ENCODE measurements around the gene PMPCA. TPM values are rescaled to one million over a fixed set of nuclear protein-coding genes. Genes with fewer than 3 reads are reported as not detected.

Gene PMPCA
- polyA plus RNA-seq, 1 donor (not counting 4 experiments of a cell fraction or from before 2014, with no cell fraction given): 85.9 TPM

DNA sequence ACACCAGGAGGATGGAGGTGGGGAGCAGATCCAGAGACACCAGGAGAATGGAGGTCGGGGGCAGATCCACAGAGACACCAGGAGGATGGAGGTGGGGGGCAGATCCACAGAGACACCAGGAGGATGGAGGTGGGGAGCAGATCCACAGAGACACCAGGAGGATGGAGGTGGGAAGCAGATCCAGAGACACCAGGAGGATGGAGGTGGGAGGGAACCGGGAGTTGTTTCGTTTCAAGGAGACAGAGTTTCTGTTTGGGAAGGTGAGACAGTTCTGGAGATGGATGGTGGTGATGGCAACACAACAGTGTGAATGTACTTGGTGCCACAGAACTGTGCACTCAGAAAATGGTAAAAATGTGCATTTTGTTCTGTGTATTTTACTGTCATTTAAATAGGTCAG is 38.2 kb downstream of the PMPCA start:
- TF ChIP-seq EZH2 (IDR thresholded peaks at IDR 0.05; ENCODE audit: low read length): no peak
- TF ChIP-seq, protein P1, sequence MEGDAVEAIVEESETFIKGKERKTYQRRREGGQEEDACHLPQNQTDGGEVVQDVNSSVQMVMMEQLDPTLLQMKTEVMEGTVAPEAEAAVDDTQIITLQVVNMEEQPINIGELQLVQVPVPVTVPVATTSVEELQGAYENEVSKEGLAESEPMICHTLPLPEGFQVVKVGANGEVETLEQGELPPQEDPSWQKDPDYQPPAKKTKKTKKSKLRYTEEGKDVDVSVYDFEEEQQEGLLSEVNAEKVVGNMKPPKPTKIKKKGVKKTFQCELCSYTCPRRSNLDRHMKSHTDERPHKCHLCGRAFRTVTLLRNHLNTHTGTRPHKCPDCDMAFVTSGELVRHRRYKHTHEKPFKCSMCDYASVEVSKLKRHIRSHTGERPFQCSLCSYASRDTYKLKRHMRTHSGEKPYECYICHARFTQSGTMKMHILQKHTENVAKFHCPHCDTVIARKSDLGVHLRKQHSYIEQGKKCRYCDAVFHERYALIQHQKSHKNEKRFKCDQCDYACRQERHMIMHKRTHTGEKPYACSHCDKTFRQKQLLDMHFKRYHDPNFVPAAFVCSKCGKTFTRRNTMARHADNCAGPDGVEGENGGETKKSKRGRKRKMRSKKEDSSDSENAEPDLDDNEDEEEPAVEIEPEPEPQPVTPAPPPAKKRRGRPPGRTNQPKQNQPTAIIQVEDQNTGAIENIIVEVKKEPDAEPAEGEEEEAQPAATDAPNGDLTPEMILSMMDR (optimal IDR thresholded peaks at IDR 0.05 in 1 of 3, IDR thresholded peaks at IDR 0.05 in 1 of 3, conservative IDR thresholded peaks at IDR 0.05 in 1 of 3; ENCODE audit: extremely low read depth in 1 of 3, insufficient read depth in 2 of 3, low read length in 3 of 3): no peak
- H4K20me1 ChIP-seq (ENCODE audit: control insufficient read depth, extremely low read depth, insufficient read depth, low read length): no peaks in the 10 kb centered on the region

DNA sequence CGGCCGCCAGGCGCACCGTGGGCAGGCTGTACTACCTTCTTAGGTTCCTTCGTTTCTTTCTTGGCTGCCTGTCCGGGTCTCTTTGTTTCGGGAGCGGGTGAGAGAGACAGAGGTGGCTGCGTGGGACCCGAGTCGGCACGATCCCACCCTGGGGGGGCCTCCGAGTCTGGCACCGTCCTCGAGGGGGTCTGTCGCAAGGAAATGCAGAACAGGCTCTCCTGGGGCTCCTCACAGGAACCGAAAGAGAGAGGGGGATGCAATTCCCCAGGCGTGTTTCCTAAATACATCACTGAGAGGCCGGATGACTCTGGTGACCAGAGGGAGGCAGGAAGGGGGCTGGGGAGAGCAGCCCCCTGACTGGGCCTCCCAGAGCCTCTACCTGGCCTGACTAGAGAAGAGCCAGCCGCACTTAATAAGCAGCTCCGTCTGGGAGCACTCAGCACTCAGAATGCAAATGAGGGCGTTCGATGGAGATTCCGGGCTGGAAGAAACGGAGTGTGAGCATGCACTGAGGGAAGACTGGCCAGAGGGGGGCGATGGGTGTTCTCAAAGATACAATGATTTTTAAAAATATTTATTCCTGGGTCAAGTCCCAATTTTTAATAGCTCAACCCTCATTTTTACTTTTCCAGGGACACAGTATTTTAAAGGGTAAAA is 40.9 kb downstream of the PMPCA start:
- DNase-seq (ENCODE audit: low read depth, low spot score): no peak
- Histone ChIP-seq H3K9me3 (ENCODE audit: control insufficient read depth, low read depth, low read length) (no peaks in the 10 kb centered on the region), H3K9ac (ENCODE audit: control insufficient read depth, extremely low read depth, insufficient read depth, low read length) (no peak overlapping the region), H3K9me1 (ENCODE audit: control insufficient read depth, extremely low read depth, insufficient read depth, low read length) (no peaks in the 10 kb centered on the region), H4K20me1 (ENCODE audit: control insufficient read depth, extremely low read depth, insufficient read depth, low read length) (no peaks in the 10 kb centered on the region), H3K4me2 (ENCODE audit: control insufficient read depth, extremely low read depth, insufficient read depth, low read depth, low read length) (no peak overlapping the region), H3K79me2 (ENCODE audit: control insufficient read depth, insufficient read depth, low read length) (peaks cover 2% of the 10 kb centered on the region), H3K36me3 (ENCODE audit: control insufficient read depth in 2 of 2, extremely low read depth in 1 of 2, insufficient read depth in 2 of 2, low read length in 2 of 2) (peaks cover 54 to 58% of the 10 kb centered on the region in 2 experiments), H3K27ac (ENCODE audit: control insufficient read depth, insufficient read depth, low read length) (no peak overlapping the region), H3K4me3 (ENCODE audit: control insufficient read depth in 2 of 3, extremely low read depth in 1 of 3, insufficient read depth in 2 of 3, low read depth in 1 of 3, low read length in 3 of 3) (no peak overlapping the region), H3K27me3 (ENCODE audit: control insufficient read depth, extremely low read depth, insufficient read depth, low read length) (no peaks in the 10 kb centered on the region), H3K4me1 (ENCODE audit: control insufficient read depth, extremely low read depth, insufficient read depth, low read length) (no peaks in the 10 kb centered on the region), H2AFZ (ENCODE audit: control insufficient read depth, low read length) (no peak overlapping the region)
- dilution Hi-C loops (cut with MboI; ENCODE audit: extremely low pct_ligation_motif_present, low sequenced_read_pairs): no loop called here
- FAIRE-seq: no peak
- TF ChIP-seq, protein P1 (optimal IDR thresholded peaks at IDR 0.05 in 1 of 3, IDR thresholded peaks at IDR 0.05 in 1 of 3, conservative IDR thresholded peaks at IDR 0.05 in 1 of 3; ENCODE audit: extremely low read depth in 1 of 3, insufficient read depth in 2 of 3, low read length in 3 of 3): no peak
- no peak for TF ChIP-seq EZH2 (IDR thresholded peaks at IDR 0.05; ENCODE audit: low read length)

More for the DNA sequence above, 38.2 kb downstream of the PMPCA start:
- dilution Hi-C loops (cut with MboI; ENCODE audit: extremely low pct_ligation_motif_present, low sequenced_read_pairs): no loop called here
- Histone ChIP-seq H3K4me1 (ENCODE audit: control insufficient read depth, extremely low read depth, insufficient read depth, low read length) (no peaks in the 10 kb centered on the region), H3K9me1 (ENCODE audit: control insufficient read depth, extremely low read depth, insufficient read depth, low read length) (no peaks in the 10 kb centered on the region), H3K4me3 (ENCODE audit: control insufficient read depth in 2 of 3, extremely low read depth in 1 of 3, insufficient read depth in 2 of 3, low read depth in 1 of 3, low read length in 3 of 3) (no peak overlapping the region), H3K27ac (ENCODE audit: control insufficient read depth, insufficient read depth, low read length) (no peak overlapping the region), H3K9me3 (ENCODE audit: control insufficient read depth, low read depth, low read length) (no peaks in the 10 kb centered on the region), H2AFZ (ENCODE audit: control insufficient read depth, low read length) (no peak overlapping the region), H3K4me2 (ENCODE audit: control insufficient read depth, extremely low read depth, insufficient read depth, low read depth, low read length) (no peak overlapping the region), H3K79me2 (ENCODE audit: control insufficient read depth, insufficient read depth, low read length) (peaks cover 2% of the 10 kb centered on the region), H3K9ac (ENCODE audit: control insufficient read depth, extremely low read depth, insufficient read depth, low read length) (no peak overlapping the region), H3K27me3 (ENCODE audit: control insufficient read depth, extremely low read depth, insufficient read depth, low read length) (no peaks in the 10 kb centered on the region), H3K36me3 (ENCODE audit: control insufficient read depth in 2 of 2, extremely low read depth in 1 of 2, insufficient read depth in 2 of 2, low read length in 2 of 2) (peaks cover 54 to 60% of the 10 kb centered on the region in 2 experiments)
- FAIRE-seq (no peak), DNase-seq (ENCODE audit: low read depth, low spot score) (no peak)

Measured in keratinocyte (primary cell).